ENCODE data around the gene RAB5B. TPM values are rescaled to one million over a fixed set of nuclear protein-coding genes. Genes with fewer than 3 reads are reported as not detected.

RAB5B gene
- total and polyA plus RNA-seq, 12 donors = 35.3 to 137 (median 115) TPM

- peaks cover 0 to 92% (median 0%) of the 10 kb centered on the region in 9 donors for H3K36me3 ChIP-seq
- no peak overlapping the region for H3K4me3 ChIP-seq
- DNase-seq = no peak
- TF ChIP-seq CTCF (IDR thresholded peaks at IDR 0.05) = no peak
- no peaks in the 10 kb centered on the region for H3K27me3 ChIP-seq
- intact Hi-C loops (cut with DNase I) = loop anchor here in 2 of 10 donors (1.0 to 5.0 kb wide), 2 partner anchors 201 to 205 kb away; no protein-coding TSS in a partner anchor
- WGBS, 2 donors = 96 to 97% methylated on average over 1 of the region's 1 CpG
- no peaks in the 10 kb centered on the region for H3K9me3 ChIP-seq
- H3K27ac ChIP-seq = no peak overlapping the region
- peaks cover 0 to 11% (median 6%) of the 10 kb centered on the region in 9 donors for H3K4me1 ChIP-seq
- no peak for ATAC-seq
Measured at GRCh38 chr12:55942577-55943136, 31.2 kb upstream of the RAB5B start.

GRCh38 chr12:55946553-55946952 lies 27.3 kb upstream of the RAB5B start:
- WGBS, 2 donors = 84 to 86% methylated on average over 6 of the region's 6 CpGs
- ATAC-seq (no peak), DNase-seq (no peak)
- H3K9me3 ChIP-seq = no peaks in the 10 kb centered on the region
- H3K36me3 ChIP-seq = peaks cover 0 to 95% (median 0%) of the 10 kb centered on the region in 9 donors
- TF ChIP-seq CTCF (IDR thresholded peaks at IDR 0.05) = no peak
- H3K27ac ChIP-seq = no peak overlapping the region
- H3K4me3 ChIP-seq = no peak overlapping the region
- no peaks in the 10 kb centered on the region for H3K4me1 ChIP-seq
- intact Hi-C loops (cut with DNase I) = no loop called here
- H3K27me3 ChIP-seq = no peaks in the 10 kb centered on the region

- Histone ChIP-seq H3K9me3 (no peaks in the 10 kb centered on the region), H3K4me3 (no peak overlapping the region), H3K27me3 (no peaks in the 10 kb centered on the region), H3K27ac (no peak overlapping the region), H3K4me1 (no peaks in the 10 kb centered on the region), H3K36me3 (peaks cover 0 to 44% (median 0%) of the 10 kb centered on the region in 9 donors)
- DNase-seq (no peak), ATAC-seq (peak in 4 of 8 donors; percentile 13 to 47 (median 28))
- 86 to 88% methylated on average over 4 of the region's 4 CpGs for WGBS, 2 donors
- TF ChIP-seq CTCF (IDR thresholded peaks at IDR 0.05) = no peak
- intact Hi-C loops (cut with DNase I) = no loop called here
Measured at GRCh38 chr12:55955344-55955743, 18.5 kb upstream of the RAB5B start.

GRCh38 chr12:55955800-55956508 lies 17.9 kb upstream of the RAB5B start:
- Histone ChIP-seq H3K9me3 (no peaks in the 10 kb centered on the region), H3K36me3 (peaks cover 0 to 38% (median 0%) of the 10 kb centered on the region in 9 donors), H3K27me3 (no peaks in the 10 kb centered on the region), H3K27ac (no peak overlapping the region), H3K4me1 (no peaks in the 10 kb centered on the region), H3K4me3 (no peak overlapping the region)
- DNase-seq = no peak
- TF ChIP-seq CTCF (IDR thresholded peaks at IDR 0.05) = peak in 1 of 9 donors; percentile 8
- 78 to 86% methylated on average over 6 of the region's 6 CpGs for WGBS, 2 donors
- intact Hi-C loops (cut with DNase I) = no loop called here
- no peak for ATAC-seq
